ENCODE data around the gene HAS3.

GRCh38 chr16:69055980-69056379 lies 49.5 kb upstream of the HAS3 start:
- TF ChIP-seq CTCF (conservative IDR thresholded peaks at IDR 0.05; ENCODE audit: low read depth, low read length) (no peak), EZH2 (IDR thresholded peaks at IDR 0.05; ENCODE audit: low read length, unreplicated experiment) (no peak), EZH2phosphoT487 (IDR thresholded peaks at IDR 0.05; ENCODE audit: borderline replicate concordance, low read length) (no peak)

Data from PC-3 (cell line).